HepG2 (cell line): ENCODE measurements around the gene FUT3. TPM values are rescaled to one million over a fixed set of nuclear protein-coding genes. Genes with fewer than 3 reads are reported as not detected.

ENCODE experiments used
- ATAC-seq: fragments of 200-7000 bp; cut with Tn5 transposase; 3 replicates; pipeline ENCODE4 v1.9.1; 2020; ENCODE audit warnings: mild to moderate bottlenecking, moderate library complexity
- BruUV-seq: library from RNA; stranded (reverse); fragments of 400-500 nt; replicated peaks from 2 replicates; lab custom pipeline; 2021; lab: Mats Ljungman, UMichigan
- CTCF ChIA-PET: fragments of 300-600 bp; formaldehyde crosslinking; extraction: SDS; loops from one replicate; lab custom pipeline; 2021; ENCODE audit warnings: low total read pairs, inconsistent platforms, low intra/inter-chr PET ratio; lab: Yijun Ruan, JAX
- POLR2A ChIA-PET: fragments of 350-600 bp; sonication (Branson Sonifier 250); formaldehyde crosslinking; loops from one replicate; lab custom pipeline; 2020; ENCODE audit warnings: antibody characterized with exemption, inconsistent platforms; lab: Yijun Ruan, JAX
- DNase-seq: peaks from one replicate; pipeline ENCODE4 v3.0.0-alpha.2; 2015; ENCODE audit warnings: low spot score
- FAIRE-seq: peaks from 3 replicates; lab custom pipeline; 2011; peaks lifted over from hg19 to GRCh38; lab: Jason Lieb, UNC
- H2AFZ ChIP-seq: one replicate; pipeline ENCODE4 v1.6.1; 2011; ENCODE audit warnings: low read length, inconsistent platforms
- H3K27ac ChIP-seq: fragments of 300-600 bp; 3 replicates; pipeline ENCODE4 v1.8.0; 2011; ENCODE audit warnings: mixed run types, mild to moderate bottlenecking, mixed read lengths, low read length, inconsistent platforms; ENCODE audit not compliant: insufficient read depth; ENCODE audit errors: extremely low read length
- H3K27me3 ChIP-seq, 2 experiments: fragments of 200-600 bp in 1 of 2; 2 replicates in 1 of 2; 3 replicates in 1 of 2; pipeline versions ENCODE4 v1.6.0 to v1.8.0; 2011; ENCODE audit warnings: low read length in 2 of 2, mild to moderate bottlenecking in 2 of 2, moderate library complexity in 2 of 2, inconsistent platforms in 1 of 2; ENCODE audit not compliant: insufficient read depth in 2 of 2, control insufficient read depth in 1 of 2
- H3K36me3 ChIP-seq, 2 experiments: fragments of 200-600 bp in 1 of 2; replicated peaks in 1 of 2; 2 replicates in 1 of 2; 3 replicates in 1 of 2; pipeline versions ENCODE4 v1.5.1 to v1.8.0; 2011; ENCODE audit warnings: low read length in 2 of 2, inconsistent platforms in 1 of 2; ENCODE audit not compliant: insufficient read depth in 2 of 2, control insufficient read depth in 1 of 2
- H3K4me1 ChIP-seq: 2 replicates; pipeline ENCODE4 v1.5.1; 2012; ENCODE audit warnings: low read length, inconsistent platforms; ENCODE audit not compliant: insufficient read depth
- H3K4me2 ChIP-seq: 2 replicates; pipeline ENCODE4 v1.6.0; 2011; ENCODE audit warnings: low read depth, low read length, inconsistent platforms
- H3K4me3 ChIP-seq, 3 experiments: fragments of 200-600 bp in 1 of 3; sonication (generic), shearing (Covaris generic) in 1 of 3; replicated peaks in 1 of 3; 2 replicates each; pipeline ENCODE4 v1.5.1; 2011 to 2016; ENCODE audit warnings: low read length in 3 of 3, inconsistent platforms in 2 of 3, low read depth in 2 of 3, mild to moderate bottlenecking in 2 of 3, control low read depth in 1 of 3, mixed read lengths in 1 of 3; ENCODE audit not compliant: insufficient read depth in 1 of 3
- H3K79me2 ChIP-seq: one replicate; pipeline ENCODE4 v1.6.1; 2011; ENCODE audit warnings: low read length, inconsistent platforms; ENCODE audit not compliant: insufficient read depth
- H3K9ac ChIP-seq: 2 replicates; pipeline ENCODE4 v1.6.0; 2011; ENCODE audit warnings: mild to moderate bottlenecking, low read depth, low read length, inconsistent platforms; ENCODE audit not compliant: insufficient read depth
- H3K9me3 ChIP-seq: 2 replicates; pipeline ENCODE4 v1.5.1; 2012; ENCODE audit warnings: mild to moderate bottlenecking, low read length
- H4K20me1 ChIP-seq: 2 replicates; pipeline ENCODE4 v1.6.0; 2011; ENCODE audit warnings: inconsistent platforms, mild to moderate bottlenecking, low read length, moderate library complexity; ENCODE audit not compliant: insufficient read depth
- BCL6 ChIP-seq: IDR thresholded peaks from 2 replicates; pipeline ENCODE4 v1.6.1; 2016; ENCODE audit warnings: missing genetic modification reagents, missing compliant biosample characterization
- CEBPG ChIP-seq: IDR thresholded peaks from 2 replicates; pipeline ENCODE4 v1.6.1; 2016
- HNRNPL ChIP-seq: fragments of 200-400 bp; formaldehyde crosslinking; IDR thresholded peaks from 2 replicates; pipeline ENCODE4 v1.6.1; 2017; ENCODE audit warnings: mild to moderate bottlenecking, low read depth, low read length
- MEF2D ChIP-seq: sonication (generic); formaldehyde crosslinking; IDR thresholded peaks from 2 replicates; pipeline ENCODE4 v1.5.1; 2020; ENCODE audit warnings: mild to moderate bottlenecking, missing genetic modification reagents
- PATZ1 ChIP-seq: sonication (generic); formaldehyde crosslinking; IDR thresholded peaks from 2 replicates; pipeline ENCODE4 v1.4.0; 2020; ENCODE audit warnings: missing genetic modification reagents
- SOX13 ChIP-seq, 3 experiments: fragments of 450-650 bp in 1 of 3; sonication (generic) in 1 of 3; formaldehyde crosslinking in 1 of 3; IDR thresholded peaks in 2 of 3; conservative IDR thresholded peaks in 1 of 3; 2 replicates each; pipeline versions ENCODE4 v1.5.0 to v1.6.1; 2016 to 2020; ENCODE audit warnings: antibody characterized with exemption in 1 of 3, mild to moderate bottlenecking in 1 of 3, missing compliant biosample characterization in 1 of 3, missing genetic modification reagents in 1 of 3, moderate library complexity in 1 of 3
- SOX5 ChIP-seq: IDR thresholded peaks from 2 replicates; pipeline ENCODE4 v1.6.1; 2016; ENCODE audit warnings: borderline replicate concordance
- SOX6 ChIP-seq, 2 experiments: fragments of 450-650 bp in 1 of 2; sonication (generic) in 1 of 2; formaldehyde crosslinking in 1 of 2; IDR thresholded peaks; 2 replicates each; pipeline versions ENCODE4 v1.4.0 to v1.6.1; 2017 to 2020; ENCODE audit warnings: antibody characterized with exemption in 1 of 2, mild to moderate bottlenecking in 1 of 2, missing genetic modification reagents in 1 of 2
- ZEB1 ChIP-seq: IDR thresholded peaks from 2 replicates; pipeline ENCODE4 v1.6.1; 2012; ENCODE audit warnings: mild to moderate bottlenecking, low read depth, inconsistent platforms; ENCODE audit not compliant: insufficient replicate concordance
- WGBS: methylation state at CpG from one replicate; pipeline ENCODE4 v1.1.6; 2017; ENCODE audit warnings: low lambda C conversion rate; 5-methylcytosine and 5-hydroxymethylcytosine counted together
- in situ Hi-C: cut with HindIII; loops from 2 replicates; pipeline ENCODE4 v1.10.0; 2017; ENCODE audit warnings: low pct_unique_long_range_greater_than_20kb; ENCODE audit not compliant: extremely low pct_ligation_motif_present
- intact Hi-C: fragments of 100-400 bp; cut with micrococcal nuclease; formaldehyde crosslinking; loops from one replicate; pipeline ENCODE4 v1.10.0; 2022; ENCODE audit not compliant: unreplicated experiment
- polyA plus RNA-seq, 8 experiments: library from polyadenylated mRNA; depleted of rRNA in 3 of 8; stranded (reverse) in 7 of 8; unstranded in 1 of 8; fragments of >200 nt; fragmentation: Illumina TruSeq in 4 of 8; extraction: Trizol in 4 of 8; gene quantifications; 2 replicates each; pipeline versions ENCODE4 v1.2.1 to v1.2.3, GENCODE V29; 2011 to 2016; ENCODE audit warnings: low read depth in 4 of 8, missing spikeins in 1 of 8, mixed read lengths in 1 of 8; ENCODE audit not compliant: insufficient read depth in 1 of 8
- total RNA-seq, 5 experiments: library from RNA; depleted of rRNA; stranded (reverse); fragments of >200 nt; fragmentation: Illumina TruSeq; extraction: Trizol; gene quantifications; 2 replicates each; pipeline ENCODE4 v1.2.3, GENCODE V29; 2016; ENCODE audit warnings: low read depth in 1 of 5
- TF ChIP-seq, protein P1 (sequence below): IDR thresholded peaks from 2 replicates; pipeline ENCODE4 v1.6.1; 2012; ENCODE audit warnings: inconsistent platforms
- TF ChIP-seq, protein P2 (sequence below): IDR thresholded peaks from 2 replicates; pipeline ENCODE4 v1.6.1; 2016; ENCODE audit warnings: missing biosample characterization, missing genetic modification reagents, low read depth
- TF ChIP-seq, protein P3 (sequence below): sonication (generic); formaldehyde crosslinking; IDR thresholded peaks from 2 replicates; pipeline ENCODE4 v1.5.1; 2020; ENCODE audit warnings: mild to moderate bottlenecking, missing genetic modification reagents, moderate library complexity

The FUT3 gene
- total and polyA plus RNA-seq, 2 of the 13 experiments (the other 11 are each of a cell fraction or from before 2014, with no cell fraction given): 0.53 to 1.1 TPM

DNA sequence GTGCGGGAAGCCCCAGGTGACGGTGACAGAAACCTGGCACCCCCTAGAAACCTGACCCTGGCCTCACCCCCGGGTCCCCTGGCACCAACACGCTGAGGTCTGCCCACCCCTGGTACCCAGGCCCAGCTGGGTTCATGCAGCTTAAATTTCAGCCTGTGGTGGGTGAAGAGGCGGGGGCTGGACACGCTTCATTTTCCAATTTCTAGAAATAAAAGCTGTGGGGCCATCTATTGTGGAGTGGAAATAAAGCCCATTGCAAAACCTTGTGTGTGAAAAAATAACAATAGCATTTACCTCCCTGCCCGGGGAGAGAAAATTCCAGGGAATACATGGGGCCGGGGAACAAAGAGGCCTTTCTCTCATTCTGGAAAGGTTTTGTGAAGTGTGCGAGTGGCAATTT lies 26.6 kb upstream of the FUT3 start:
- 69% methylated on average over 9 of the region's 9 CpGs for WGBS
- FAIRE-seq: no peak
- CTCF ChIA-PET: no interaction called here

More for the DNA sequence above, 26.6 kb upstream of the FUT3 start:
- BruUV-seq: no TSS peak
- H3K4me1 ChIP-seq: peaks cover 100% of the 10 kb centered on the region
- DNase-seq (peak; percentile 62), ATAC-seq (no peak)
- H3K9ac ChIP-seq: peak overlapping the region; percentile 24; the same call in 1 of the 2 replicates
- TF ChIP-seq, protein P1, sequence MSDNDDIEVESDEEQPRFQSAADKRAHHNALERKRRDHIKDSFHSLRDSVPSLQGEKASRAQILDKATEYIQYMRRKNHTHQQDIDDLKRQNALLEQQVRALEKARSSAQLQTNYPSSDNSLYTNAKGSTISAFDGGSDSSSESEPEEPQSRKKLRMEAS: 0 out of 2 replicates have a peak, but pooled peaks have one; percentile 18
- TF ChIP-seq, protein P2, sequence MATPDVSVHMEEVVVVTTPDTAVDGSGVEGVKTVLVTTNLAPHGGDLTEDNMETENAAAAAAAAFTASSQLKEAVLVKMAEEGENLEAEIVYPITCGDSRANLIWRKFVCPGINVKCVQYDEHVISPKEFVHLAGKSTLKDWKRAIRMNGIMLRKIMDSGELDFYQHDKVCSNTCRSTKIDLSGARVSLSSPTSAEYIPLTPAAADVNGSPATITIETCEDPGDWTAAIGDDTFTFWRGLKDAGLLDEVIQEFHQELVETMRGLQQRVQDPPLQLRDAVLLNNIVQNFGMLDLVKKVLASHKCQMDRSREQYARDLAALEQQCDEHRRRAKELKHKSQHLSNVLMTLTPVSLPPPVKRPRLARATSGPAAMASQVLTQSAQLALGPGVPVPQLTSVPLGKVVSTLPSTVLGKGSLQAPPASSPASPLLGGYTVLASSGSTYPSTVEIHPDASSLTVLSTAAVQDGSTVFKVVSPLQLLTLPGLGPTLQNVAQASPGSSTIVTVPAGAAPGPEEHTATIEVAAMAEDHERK (CRISPR knock-in tag): no peak
- TF ChIP-seq ZEB1 (no peak), SOX5 (peak; percentile 87; the same call in 1 of the 2 replicates), PATZ1 (CRISPR knock-in tag) (peak; percentile 50), MEF2D (CRISPR knock-in tag) (no peak), BCL6 (CRISPR knock-in tag) (peak; percentile 29; the same call in 1 of the 2 replicates), HNRNPL (peak; percentile 76), CEBPG (CRISPR knock-in tag) (peak; percentile 26; the same call in 1 of the 2 replicates), SOX13 (IDR thresholded peaks at IDR 0.05) (0 out of 2 replicates have a peak, but pooled peaks have one; percentile 48), SOX13 (CRISPR knock-in tag; conservative IDR thresholded peaks at IDR 0.05 in 1 of 2, IDR thresholded peaks at IDR 0.05 in 1 of 2) (peak in 1 of 2 experiments; percentile 92; a peak in 2 of 4 replicates), SOX6 (IDR thresholded peaks at IDR 0.05) (no peak), SOX6 (CRISPR knock-in tag; IDR thresholded peaks at IDR 0.05) (peak; percentile 73; the same call in 1 of the 2 replicates)
- TF ChIP-seq, protein P3, sequence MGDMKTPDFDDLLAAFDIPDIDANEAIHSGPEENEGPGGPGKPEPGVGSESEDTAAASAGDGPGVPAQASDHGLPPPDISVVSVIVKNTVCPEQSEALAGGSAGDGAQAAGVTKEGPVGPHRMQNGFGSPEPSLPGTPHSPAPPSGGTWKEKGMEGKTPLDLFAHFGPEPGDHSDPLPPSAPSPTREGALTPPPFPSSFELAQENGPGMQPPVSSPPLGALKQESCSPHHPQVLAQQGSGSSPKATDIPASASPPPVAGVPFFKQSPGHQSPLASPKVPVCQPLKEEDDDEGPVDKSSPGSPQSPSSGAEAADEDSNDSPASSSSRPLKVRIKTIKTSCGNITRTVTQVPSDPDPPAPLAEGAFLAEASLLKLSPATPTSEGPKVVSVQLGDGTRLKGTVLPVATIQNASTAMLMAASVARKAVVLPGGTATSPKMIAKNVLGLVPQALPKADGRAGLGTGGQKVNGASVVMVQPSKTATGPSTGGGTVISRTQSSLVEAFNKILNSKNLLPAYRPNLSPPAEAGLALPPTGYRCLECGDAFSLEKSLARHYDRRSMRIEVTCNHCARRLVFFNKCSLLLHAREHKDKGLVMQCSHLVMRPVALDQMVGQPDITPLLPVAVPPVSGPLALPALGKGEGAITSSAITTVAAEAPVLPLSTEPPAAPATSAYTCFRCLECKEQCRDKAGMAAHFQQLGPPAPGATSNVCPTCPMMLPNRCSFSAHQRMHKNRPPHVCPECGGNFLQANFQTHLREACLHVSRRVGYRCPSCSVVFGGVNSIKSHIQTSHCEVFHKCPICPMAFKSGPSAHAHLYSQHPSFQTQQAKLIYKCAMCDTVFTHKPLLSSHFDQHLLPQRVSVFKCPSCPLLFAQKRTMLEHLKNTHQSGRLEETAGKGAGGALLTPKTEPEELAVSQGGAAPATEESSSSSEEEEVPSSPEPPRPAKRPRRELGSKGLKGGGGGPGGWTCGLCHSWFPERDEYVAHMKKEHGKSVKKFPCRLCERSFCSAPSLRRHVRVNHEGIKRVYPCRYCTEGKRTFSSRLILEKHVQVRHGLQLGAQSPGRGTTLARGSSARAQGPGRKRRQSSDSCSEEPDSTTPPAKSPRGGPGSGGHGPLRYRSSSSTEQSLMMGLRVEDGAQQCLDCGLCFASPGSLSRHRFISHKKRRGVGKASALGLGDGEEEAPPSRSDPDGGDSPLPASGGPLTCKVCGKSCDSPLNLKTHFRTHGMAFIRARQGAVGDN (CRISPR knock-in tag): peak; percentile 33; the same call in 1 of the 2 replicates
- H3K27me3 ChIP-seq: no peaks in the 10 kb centered on the region
- H3K36me3 ChIP-seq: no peaks in the 10 kb centered on the region
- H3K4me2 ChIP-seq: no peak overlapping the region; the same call in 1 of the 2 replicates
- H3K79me2 ChIP-seq: no peaks in the 10 kb centered on the region
- intact Hi-C loops (no loop called here), in situ Hi-C loops (no loop called here)
- H3K4me3 ChIP-seq: no peak overlapping the region
- POLR2A ChIA-PET: interaction anchor here (0.8 kb wide), 1 partner anchor 50 kb away, joined by 3 read pairs; no protein-coding TSS in a partner anchor
- no peaks in the 10 kb centered on the region for H4K20me1 ChIP-seq
- H3K27ac ChIP-seq: peak overlapping the region; percentile 56
- H3K9me3 ChIP-seq: no peaks in the 10 kb centered on the region
- no peak overlapping the region for H2AFZ ChIP-seq
